ENCODE measurements around the gene TCHH.

DNA sequence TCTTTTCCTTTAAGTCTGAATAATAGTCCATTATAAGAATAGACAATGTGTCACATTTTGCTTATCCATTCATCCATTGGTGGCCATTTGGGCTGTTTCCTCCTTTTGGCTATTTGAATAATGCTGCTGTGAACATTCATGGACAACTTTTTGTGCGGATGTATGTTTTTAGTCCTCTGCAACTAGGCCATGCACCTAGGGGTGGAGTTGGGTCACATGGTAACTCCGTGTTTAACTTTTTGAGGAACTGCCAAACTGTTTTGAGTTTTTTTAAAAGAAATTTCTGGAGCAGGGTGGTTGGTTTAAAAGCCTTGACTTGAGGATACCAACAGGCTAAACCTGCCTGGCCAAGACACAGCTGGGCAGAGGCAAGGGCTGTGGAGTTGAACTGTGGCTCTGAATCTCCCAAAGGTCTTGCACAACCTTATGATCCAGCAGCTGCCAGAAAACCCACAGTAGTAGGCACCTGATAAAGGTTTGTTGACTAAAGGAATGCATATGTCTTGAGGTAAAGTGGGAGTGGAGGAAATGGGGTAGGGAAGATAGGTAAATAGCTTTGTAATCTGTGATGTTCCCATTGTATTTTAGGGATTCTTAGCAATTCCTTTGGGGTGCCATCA is 49.4 kb upstream of the TCHH start:
- no peak for TF ChIP-seq EZH2phosphoT487 (IDR thresholded peaks at IDR 0.05; ENCODE audit: borderline replicate concordance)
- TF ChIP-seq, protein P1, sequence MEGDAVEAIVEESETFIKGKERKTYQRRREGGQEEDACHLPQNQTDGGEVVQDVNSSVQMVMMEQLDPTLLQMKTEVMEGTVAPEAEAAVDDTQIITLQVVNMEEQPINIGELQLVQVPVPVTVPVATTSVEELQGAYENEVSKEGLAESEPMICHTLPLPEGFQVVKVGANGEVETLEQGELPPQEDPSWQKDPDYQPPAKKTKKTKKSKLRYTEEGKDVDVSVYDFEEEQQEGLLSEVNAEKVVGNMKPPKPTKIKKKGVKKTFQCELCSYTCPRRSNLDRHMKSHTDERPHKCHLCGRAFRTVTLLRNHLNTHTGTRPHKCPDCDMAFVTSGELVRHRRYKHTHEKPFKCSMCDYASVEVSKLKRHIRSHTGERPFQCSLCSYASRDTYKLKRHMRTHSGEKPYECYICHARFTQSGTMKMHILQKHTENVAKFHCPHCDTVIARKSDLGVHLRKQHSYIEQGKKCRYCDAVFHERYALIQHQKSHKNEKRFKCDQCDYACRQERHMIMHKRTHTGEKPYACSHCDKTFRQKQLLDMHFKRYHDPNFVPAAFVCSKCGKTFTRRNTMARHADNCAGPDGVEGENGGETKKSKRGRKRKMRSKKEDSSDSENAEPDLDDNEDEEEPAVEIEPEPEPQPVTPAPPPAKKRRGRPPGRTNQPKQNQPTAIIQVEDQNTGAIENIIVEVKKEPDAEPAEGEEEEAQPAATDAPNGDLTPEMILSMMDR (conservative IDR thresholded peaks at IDR 0.05; ENCODE audit: low read length), result no peak

All from Loucy (cell line).